GM23248 (cell line): Measurements from ENCODE around the gene PRPH2. TPM values are rescaled to one million over a fixed set of nuclear protein-coding genes. Genes with fewer than 3 reads are reported as not detected.
"Not testable (repeated sequence)": the region's sequence is repeated elsewhere in the genome, so short reads cannot be mapped to it uniquely, and the experiment has no call there.

Source experiments
- DNase-seq: peaks from one replicate; pipeline ENCODE4 v3.0.0-alpha.2; 2015
- H2AFZ ChIP-seq: fragments of 200-600 bp; sonication (generic); 2 replicates; pipeline ENCODE4 v1.6.1; 2016; ENCODE audit warnings: antibody characterized with exemption
- H3F3A ChIP-seq: fragments of 200-600 bp; sonication (generic); 2 replicates; pipeline ENCODE4 v1.6.1; 2016; ENCODE audit warnings: mild to moderate bottlenecking, antibody characterized with exemption, mixed run types; ENCODE audit not compliant: insufficient read depth
- H3K27ac ChIP-seq: fragments of 200-600 bp; sonication (generic); 2 replicates; pipeline ENCODE4 v1.5.1; 2016; ENCODE audit warnings: mild to moderate bottlenecking
- H3K27me3 ChIP-seq: fragments of 200-600 bp; sonication (generic); replicated peaks from 2 replicates; pipeline ENCODE4 v1.6.1; 2016; ENCODE audit warnings: mild to moderate bottlenecking; ENCODE audit not compliant: insufficient read depth
- H3K36me3 ChIP-seq: fragments of 200-600 bp; sonication (generic); 2 replicates; pipeline ENCODE4 v1.6.1; 2016; ENCODE audit warnings: low read depth, mild to moderate bottlenecking
- H3K4me1 ChIP-seq: fragments of 200-600 bp; sonication (generic); 2 replicates; pipeline ENCODE4 v1.6.1; 2016; ENCODE audit warnings: mild to moderate bottlenecking; ENCODE audit not compliant: insufficient read depth
- H3K4me2 ChIP-seq: fragments of 200-600 bp; sonication (generic); one replicate; pipeline ENCODE4 v1.6.1; 2016; ENCODE audit warnings: mild to moderate bottlenecking; ENCODE audit not compliant: unreplicated experiment
- H3K4me3 ChIP-seq: fragments of 200-600 bp; sonication (generic); 2 replicates; pipeline ENCODE4 v1.5.1; 2016; ENCODE audit warnings: mild to moderate bottlenecking
- H3K79me2 ChIP-seq: fragments of 200-600 bp; sonication (generic); 2 replicates; pipeline ENCODE4 v1.6.1; 2016; ENCODE audit warnings: mild to moderate bottlenecking; ENCODE audit not compliant: insufficient read depth
- H3K9ac ChIP-seq: fragments of 200-600 bp; sonication (generic); 2 replicates; pipeline ENCODE4 v1.6.1; 2016; ENCODE audit warnings: mild to moderate bottlenecking
- H3K9me2 ChIP-seq: fragments of 200-600 bp; sonication (generic); 2 replicates; pipeline ENCODE4 v1.6.1; 2016; ENCODE audit warnings: mixed run types, mild to moderate bottlenecking, moderate library complexity; ENCODE audit not compliant: insufficient read depth
- H3K9me3 ChIP-seq: fragments of 200-600 bp; sonication (generic); one replicate; pipeline ENCODE4 v1.6.1; 2017; ENCODE audit warnings: low read depth
- H4K20me1 ChIP-seq: fragments of 200-600 bp; sonication (generic); 2 replicates; pipeline ENCODE4 v1.6.0; 2016; ENCODE audit not compliant: insufficient read depth
- EZH2 ChIP-seq: fragments of 200-600 bp; sonication (generic); IDR thresholded peaks from 2 replicates; pipeline ENCODE4 v1.6.1; 2018; ENCODE audit warnings: antibody characterized with exemption, mild to moderate bottlenecking; ENCODE audit not compliant: insufficient read depth, poor library complexity, severe bottlenecking
- EZH2phosphoT487 ChIP-seq: fragments of 200-600 bp; sonication (generic); IDR thresholded peaks from 2 replicates; pipeline ENCODE4 v1.6.1; 2018; ENCODE audit warnings: antibody characterized with exemption, moderate library complexity, mild to moderate bottlenecking, low read depth; ENCODE audit not compliant: insufficient read depth
- WGBS, 2 experiments: methylation state at CpG; one replicate each; pipeline ENCODE4 v1.1.6; 2015 to 2017; ENCODE audit warnings: low lambda C conversion rate in 2 of 2, low coverage in 1 of 2; ENCODE audit errors: missing lambda C conversion rate in 2 of 2; 5-methylcytosine and 5-hydroxymethylcytosine counted together
- in situ Hi-C: fragments of 300-500 bp; cut with MboI; formaldehyde crosslinking; loops from 2 replicates; pipeline ENCODE4 v1.15.0; 2020
- polyA plus RNA-seq: library from polyadenylated mRNA; unstranded; fragments of >200 nt; fragmentation: Nextera tagmentation; extraction: Ambion mirVana; gene quantifications from 2 replicates; pipeline ENCODE4 v1.2.1, GENCODE V29; 2016
- total RNA-seq: library from RNA; depleted of rRNA; stranded (reverse); fragments of >200 nt; shearing (Covaris generic); gene quantifications from 2 replicates; pipeline ENCODE4 v1.2.3, GENCODE V29; 2014

PRPH2 gene
- total and polyA plus RNA-seq, 2 experiments from 2014 or later, result 1.5 to 1.7 TPM

DNA sequence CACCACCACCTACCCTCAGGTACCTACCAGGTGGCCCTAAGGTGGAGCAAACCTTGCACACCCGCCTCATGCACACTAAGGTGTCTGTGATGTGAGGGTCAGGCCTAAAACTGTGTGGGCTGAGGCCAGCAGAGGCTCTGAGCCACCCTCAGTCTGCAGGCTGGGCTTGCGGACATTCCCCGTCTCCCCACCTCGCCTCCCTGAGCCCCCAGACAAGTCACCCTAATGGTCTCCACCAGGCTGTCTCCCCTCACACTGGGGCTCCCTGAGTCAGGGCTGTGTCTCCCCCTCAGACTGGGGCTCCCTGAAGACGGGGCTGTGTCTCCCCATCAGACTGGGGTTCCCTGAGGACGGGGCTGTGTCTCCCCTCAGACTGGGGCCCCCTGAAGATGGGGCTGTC, 12.5 kb downstream of the PRPH2 start:
- no peak for DNase-seq
- no peak overlapping the region for H3K9ac ChIP-seq
- no peak overlapping the region for H2AFZ ChIP-seq
- no peaks in the 10 kb centered on the region for H3K36me3 ChIP-seq
- no peaks in the 10 kb centered on the region for H3K9me2 ChIP-seq
- WGBS, 2 experiments, result 96 to 97% methylated on average over 3 to 6 of the region's 6 CpGs
- TF ChIP-seq EZH2phosphoT487 (no peak), EZH2 (no peak)
- H3K4me2 ChIP-seq, result no peak overlapping the region
- in situ Hi-C loops, result no loop called here
- no peaks in the 10 kb centered on the region for H3K9me3 ChIP-seq
- H3K27me3 ChIP-seq, result no peaks in the 10 kb centered on the region
- H3K79me2 ChIP-seq, result no peaks in the 10 kb centered on the region
- H4K20me1 ChIP-seq, result no peaks in the 10 kb centered on the region
- H3K27ac ChIP-seq, result no peak overlapping the region
- peaks cover 3% of the 10 kb centered on the region; the same call in 1 of the 2 replicates for H3F3A ChIP-seq
- H3K4me3 ChIP-seq, result no peak overlapping the region
- H3K4me1 ChIP-seq, result 0 out of 2 replicates have a peak, but pooled peaks cover 5% of the 10 kb centered on the region

DNA sequence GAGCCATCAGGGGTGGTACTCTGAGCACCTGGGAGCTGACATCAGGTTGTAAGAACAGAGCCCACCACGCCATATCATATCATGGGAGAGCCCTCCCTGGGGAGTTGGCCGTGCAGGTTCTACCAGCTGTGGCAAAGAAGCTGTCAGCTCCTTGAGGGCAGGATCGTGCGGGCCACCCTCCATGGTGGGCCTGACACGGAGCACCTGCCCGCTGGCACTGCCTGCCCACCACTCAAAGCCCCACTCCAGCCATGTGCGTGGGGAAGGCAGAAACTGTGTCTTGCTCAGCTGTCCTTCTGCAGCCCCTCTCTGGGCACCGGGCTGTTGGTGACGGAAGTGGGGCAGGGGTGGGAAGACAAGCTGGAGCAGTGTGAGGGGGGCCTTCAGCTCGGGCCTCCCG, 14.3 kb downstream of the PRPH2 start:
- Histone ChIP-seq H2AFZ (no peak overlapping the region), H3K36me3 (no peaks in the 10 kb centered on the region), H3K4me3 (no peak overlapping the region), H3K9me2 (no peaks in the 10 kb centered on the region), H4K20me1 (no peaks in the 10 kb centered on the region), H3K27ac (no peak overlapping the region), H3K27me3 (no peaks in the 10 kb centered on the region), H3K9me3 (no peaks in the 10 kb centered on the region), H3F3A (no peaks in the 10 kb centered on the region), H3K4me1 (no peaks in the 10 kb centered on the region), H3K4me2 (no peak overlapping the region), H3K9ac (no peak overlapping the region), H3K79me2 (no peaks in the 10 kb centered on the region)
- DNase-seq, result no peak
- TF ChIP-seq EZH2phosphoT487, result no peak
- TF ChIP-seq EZH2, result no peak
- 82 to 91% methylated on average over 11 of the region's 11 CpGs for WGBS, 2 experiments
- in situ Hi-C loops, result no loop called here

DNA sequence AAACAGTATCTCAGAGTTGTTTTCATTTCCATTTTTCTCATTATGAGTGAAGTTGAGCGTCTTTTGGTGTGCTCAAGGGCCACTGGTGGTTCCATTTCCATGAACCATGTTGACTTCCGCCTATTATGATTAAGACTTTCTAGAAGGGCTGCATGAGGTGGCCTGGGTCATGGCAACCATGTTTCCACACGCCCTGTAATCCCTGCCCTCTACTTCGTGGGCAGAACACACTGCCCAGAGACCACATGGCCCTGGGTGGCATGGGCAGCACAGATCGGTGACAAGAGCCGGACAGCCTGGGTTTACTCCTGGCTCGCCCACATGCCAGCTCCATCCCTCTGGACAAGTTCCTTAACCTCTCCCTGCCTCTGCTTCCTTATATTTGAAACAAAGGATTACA, 14.8 kb downstream of the PRPH2 start:
- WGBS, 2 experiments, result 90 to 93% methylated on average over 7 of the region's 7 CpGs
- in situ Hi-C loops, result no loop called here
- H3K9ac ChIP-seq, result no peak overlapping the region

DNA sequence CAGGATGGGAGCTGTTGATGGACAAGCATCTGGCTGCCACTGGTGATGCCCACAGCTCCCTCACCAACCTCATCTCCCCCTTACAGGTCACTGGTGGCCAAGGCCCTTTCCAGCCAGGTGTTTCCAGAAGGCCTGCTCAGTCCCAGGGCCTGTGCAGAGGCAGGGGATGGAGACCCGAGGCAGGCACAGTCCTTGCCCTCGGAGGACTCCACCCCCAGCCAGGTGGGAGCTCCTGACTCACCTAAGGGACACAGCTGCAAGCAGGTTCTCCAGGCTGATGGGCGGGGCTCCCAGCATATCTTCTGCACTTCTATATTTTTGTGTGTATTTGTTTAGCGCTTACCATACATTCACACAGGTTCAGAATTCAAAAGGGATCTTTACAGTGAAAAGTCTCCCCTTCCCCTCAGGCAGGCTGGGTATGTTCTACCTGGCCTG, 17.4 kb downstream of the PRPH2 start:
- in situ Hi-C loops, result no loop called here
- Histone ChIP-seq H4K20me1 (no peaks in the 10 kb centered on the region), H3K4me3 (no peak overlapping the region), H3K36me3 (no peaks in the 10 kb centered on the region), H3K9ac (no peak overlapping the region), H3K27ac (no peak overlapping the region), H3K79me2 (no peaks in the 10 kb centered on the region), H3K9me3 (no peaks in the 10 kb centered on the region), H3K4me1 (peaks cover 7% of the 10 kb centered on the region), H2AFZ (no peak overlapping the region), H3F3A (no peaks in the 10 kb centered on the region), H3K27me3 (no peaks in the 10 kb centered on the region), H3K9me2 (no peaks in the 10 kb centered on the region), H3K4me2 (no peak overlapping the region)
- 74 to 81% methylated on average over 4 of the region's 4 CpGs for WGBS, 2 experiments
- no peak for TF ChIP-seq EZH2
- TF ChIP-seq EZH2phosphoT487, result no peak
- DNase-seq, result no peak

More for the DNA sequence above, 14.8 kb downstream of the PRPH2 start:
- TF ChIP-seq EZH2phosphoT487, result no peak
- TF ChIP-seq EZH2, result no peak
- Histone ChIP-seq H3K36me3 (no peaks in the 10 kb centered on the region), H3K27ac (no peak overlapping the region), H3K9me2 (no peaks in the 10 kb centered on the region), H4K20me1 (no peaks in the 10 kb centered on the region), H3F3A (no peaks in the 10 kb centered on the region), H3K27me3 (no peaks in the 10 kb centered on the region), H3K9me3 (no peaks in the 10 kb centered on the region), H2AFZ (no peak overlapping the region), H3K4me3 (no peak overlapping the region), H3K79me2 (no peaks in the 10 kb centered on the region), H3K4me2 (no peak overlapping the region), H3K4me1 (no peaks in the 10 kb centered on the region)
- DNase-seq, result no peak

DNA sequence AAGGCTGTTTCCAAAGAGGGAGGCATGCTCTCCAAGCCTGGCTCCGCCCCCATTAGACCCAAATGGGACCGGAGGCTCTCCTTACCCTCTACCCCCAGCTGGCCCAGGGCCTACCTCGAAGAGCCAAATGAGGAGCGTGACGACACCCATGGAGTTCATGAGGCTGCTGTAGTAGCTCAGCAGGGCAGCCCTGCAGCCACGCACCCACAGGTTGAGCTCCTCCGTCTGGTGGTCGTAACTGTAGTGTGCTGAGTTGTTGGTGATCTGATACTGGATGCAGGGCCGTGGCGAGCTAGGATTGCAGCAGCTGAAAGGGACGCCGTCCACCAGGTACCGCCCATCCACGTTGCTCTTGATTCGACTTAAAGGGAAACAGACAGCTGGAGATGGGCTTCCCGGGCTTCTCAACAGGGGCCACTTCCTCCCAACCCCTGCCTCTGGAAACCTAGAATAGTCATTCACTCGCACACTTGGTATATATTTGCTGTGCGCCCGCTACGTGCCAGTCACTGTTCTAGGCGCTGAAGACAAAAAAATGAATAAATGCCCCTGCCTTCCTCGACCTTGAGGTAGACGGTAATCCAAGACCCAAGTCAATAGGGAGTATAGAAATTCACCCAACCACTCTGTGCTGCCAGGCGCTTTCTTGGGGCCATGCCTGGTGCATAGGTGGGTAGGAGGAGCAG, 18.0 kb downstream of the PRPH2 start:
- TF ChIP-seq EZH2 (no peak), EZH2phosphoT487 (no peak)
- 67 to 74% methylated on average over 24 of the region's 24 CpGs for WGBS, 2 experiments
- H3K4me3 ChIP-seq, result no peak overlapping the region

DNA sequence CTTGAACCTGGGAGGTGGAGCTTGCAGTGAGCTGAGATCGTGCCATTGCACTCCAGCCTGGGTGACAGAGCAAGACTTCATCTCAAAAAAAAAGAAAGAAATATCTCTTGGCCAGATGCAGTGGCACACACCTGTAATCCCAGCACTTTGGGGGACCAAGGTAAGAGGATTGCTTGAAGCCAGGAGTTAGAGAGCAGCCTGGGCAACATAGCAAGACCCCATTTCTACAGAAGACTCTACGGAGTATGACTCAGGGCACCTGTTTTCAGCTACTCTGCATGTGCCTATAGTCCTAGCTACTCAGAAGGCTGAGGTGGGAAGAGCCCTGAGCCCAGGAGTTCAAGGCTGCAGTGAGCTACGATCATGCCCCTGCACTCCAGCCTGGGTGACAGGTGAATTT, 19.6 kb downstream of the PRPH2 start:
- H3K79me2 ChIP-seq, H3F3A ChIP-seq, H3K9me2 ChIP-seq, H3K27me3 ChIP-seq, H3K9me3 ChIP-seq, H3K36me3 ChIP-seq, DNase-seq, H2AFZ ChIP-seq, H3K4me2 ChIP-seq, H3K4me1 ChIP-seq, H3K4me3 ChIP-seq, H4K20me1 ChIP-seq, in situ Hi-C loops, H3K9ac ChIP-seq, H3K27ac ChIP-seq: not testable (repeated sequence)
- 96% methylated on average over 3 of the region's 3 CpGs for WGBS, 2 experiments

More for the DNA sequence above, 18.0 kb downstream of the PRPH2 start:
- H3F3A ChIP-seq, result no peaks in the 10 kb centered on the region
- no peaks in the 10 kb centered on the region for H3K27me3 ChIP-seq
- H3K36me3 ChIP-seq, result no peaks in the 10 kb centered on the region
- no peaks in the 10 kb centered on the region for H3K9me2 ChIP-seq
- H4K20me1 ChIP-seq, result no peaks in the 10 kb centered on the region
- no peaks in the 10 kb centered on the region for H3K9me3 ChIP-seq
- no peak overlapping the region for H3K9ac ChIP-seq
- no peak overlapping the region for H3K27ac ChIP-seq
- no peak overlapping the region for H3K4me2 ChIP-seq
- peaks cover 7% of the 10 kb centered on the region for H3K4me1 ChIP-seq
- no peak for DNase-seq
- no peaks in the 10 kb centered on the region for H3K79me2 ChIP-seq
- no peak overlapping the region for H2AFZ ChIP-seq
- in situ Hi-C loops, result no loop called here
